Heart right ventricle (tissue), 16 donors: ENCODE measurements around the gene FCAMR. TPM values are rescaled to one million over a fixed set of nuclear protein-coding genes. Genes with fewer than 3 reads are reported as not detected.

ENCODE experiments used
- ATAC-seq, 8 donors: fragments of 200-7000 bp; cut with Tn5 transposase; one replicate each; pipeline ENCODE4 v1.9.1; 2020; ENCODE audit warnings: mild to moderate bottlenecking in 8 of 8, moderate library complexity in 8 of 8, moderate number of reproducible peaks in 1 of 8
- DNase-seq, 2 donors: peaks; one replicate each; pipeline ENCODE4 v3.0.0-alpha.2; 2020
- H3K27ac ChIP-seq, 10 donors: fragments of 200-600 bp; sonication (generic) in 2 of 10; one replicate each; pipeline versions ENCODE4 v1.5.0 to v1.8.0; 2020 to 2022; ENCODE audit warnings: mild to moderate bottlenecking in 3 of 10
- H3K27me3 ChIP-seq, 7 donors: fragments of 200-600 bp; one replicate each; pipeline ENCODE4 v1.8.0; 2021 to 2022; ENCODE audit warnings: mild to moderate bottlenecking in 2 of 7
- H3K36me3 ChIP-seq, 9 donors: fragments of 200-600 bp; sonication (generic) in 1 of 9; one replicate each; pipeline versions ENCODE4 v1.5.0 to v1.8.0; 2020 to 2022; ENCODE audit warnings: mild to moderate bottlenecking in 2 of 9
- H3K4me1 ChIP-seq, 9 donors: fragments of 200-600 bp; sonication (generic) in 1 of 9; one replicate each; pipeline versions ENCODE4 v1.5.0 to v1.8.0; 2020 to 2022; ENCODE audit warnings: mild to moderate bottlenecking in 4 of 9
- H3K4me3 ChIP-seq, 10 donors: fragments of 200-600 bp; sonication (generic) in 2 of 10; one replicate each; pipeline versions ENCODE4 v1.5.0 to v1.8.0; 2020 to 2022; ENCODE audit warnings: mild to moderate bottlenecking in 7 of 10, moderate library complexity in 2 of 10
- H3K9me3 ChIP-seq, 11 donors: fragments of 200-600 bp in 10 of 11; sonication (generic) in 2 of 11; one replicate each; pipeline versions ENCODE4 v1.5.0 to v1.8.0; 2013 to 2022; ENCODE audit warnings: mild to moderate bottlenecking in 2 of 11, control low read depth in 1 of 11, moderate library complexity in 1 of 11
- WGBS, 2 donors: extraction: QIAGEN DNeasy Blood & Tissue Kit; methylation state at CpG; one replicate each; pipeline ENCODE4 v1.1.7; 2013; ENCODE audit warnings: inconsistent platforms in 1 of 2; 5-methylcytosine and 5-hydroxymethylcytosine counted together
- intact Hi-C, 10 donors: fragments of 100-400 bp; cut with DNase I; formaldehyde crosslinking; loops; one replicate each; pipeline versions ENCODE4 v1.11.1 to v1.14.2; 2022
- polyA plus RNA-seq, 2 donors: library from polyadenylated mRNA; stranded (reverse); fragments of 200-250 nt; gene quantifications; one replicate each; pipeline ENCODE4 v1.2.3, GENCODE V29; 2013
- total RNA-seq, 10 donors: library from RNA; stranded (reverse); fragmentation: NEBNext Ultra II Directional in 3 of 10; extraction: Animal tissue kit (Norgen Biotek cat#: 25700) in 3 of 10; gene quantifications; one replicate each; pipeline versions ENCODE4 v1.2.1 to v1.2.4, GENCODE V29; 2021 to 2023
- TF ChIP-seq, protein P1 (sequence below), 9 donors: fragments of 200-600 bp; sonication (generic) in 2 of 9; IDR thresholded peaks; one replicate each; pipeline versions ENCODE4 v1.5.0 to v1.8.0; 2021 to 2022; ENCODE audit warnings: antibody characterized with exemption in 9 of 9, mild to moderate bottlenecking in 5 of 9, moderate library complexity in 1 of 9
- donor health status: Arrhythmogenic right ventricular cardiomyopathy.
- donor health status: ischemic (EF 13 %, LVEDD 7.1; RV severe dilation, severe dysfunction).
- donor health status: healthy with polysubstance abuse.
- donor health status: DM: no; HTN: yes; CAD: no.
- donor health status: DM: no; HTN: no; CAD: no.
- donor health status: ischemic (EF 25% LVEDD 6.9; RV normal size, moderate dysfunction).
- donor health status: ischemic (EF 25% LVEDD 5.7; RV mildly dilated, moderate dysfunction).
- donor health status: healthy.
- donor health status: DM: yes; HTN: yes; CAD: no.
- donor health status: Ischemic cardiomyopathy.
- donor health status: ischemic (EF 35%, LVEDD 5.7; RV mildly dilated, moderate dysfunction).
- donor health status: nonischemic (EF 11% LVEDD 7.7; RV severe dilation, severe dysfunction).
- donor health status: DM: yes; HTN: yes; CAD: no.
- donor health status: PGD.
- donor health status: ischemic (EF 29% LVEDD 5.4; RV normal size, mild dysfunction).
- donor health status: nonischemic (EF 23%, LVEDD 6.1; RV moderate dilation, normal function).

Gene FCAMR
- total and polyA plus RNA-seq, 12 donors = not detected

DNA sequence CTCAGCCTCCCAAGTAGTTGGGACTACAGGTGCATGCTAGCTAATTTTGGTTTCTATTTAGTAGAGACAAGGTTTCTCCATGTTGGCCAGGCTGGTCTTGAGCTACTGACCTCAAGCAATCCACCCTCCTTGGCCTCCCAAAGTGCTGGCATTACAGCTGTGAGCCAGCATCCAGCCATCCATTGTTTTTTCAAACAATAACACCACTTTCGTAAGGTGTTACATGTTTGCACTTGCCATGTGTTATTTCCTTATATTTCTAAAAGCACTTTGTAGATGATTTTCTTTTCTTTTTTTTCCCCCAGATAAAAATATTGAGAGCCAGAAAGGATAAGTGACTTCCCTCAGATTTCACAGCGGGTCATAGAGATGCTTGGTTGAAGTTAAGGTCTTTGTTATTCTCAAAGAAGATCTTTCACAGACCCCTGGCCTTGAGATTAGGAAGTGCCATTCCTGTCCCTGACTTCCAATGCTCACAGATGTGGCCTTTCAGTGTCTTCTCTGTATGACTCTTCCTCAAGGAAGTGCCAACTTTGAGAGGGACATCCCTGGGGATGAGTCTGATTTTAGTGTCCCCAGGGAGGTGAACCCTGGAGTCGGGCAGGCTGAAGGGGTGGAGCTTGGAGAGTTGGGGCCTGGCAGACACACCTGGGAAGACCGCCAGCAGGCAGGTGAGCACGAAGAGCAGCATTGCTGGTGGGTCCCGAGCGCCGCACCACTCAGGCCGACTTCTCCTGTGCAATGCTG is 30.2 kb downstream of the FCAMR start:
- intact Hi-C loops = no loop called here
- no peaks in the 10 kb centered on the region for H3K4me1 ChIP-seq
- H3K4me3 ChIP-seq = no peak overlapping the region
- DNase-seq (no peak), ATAC-seq (no peak)
- TF ChIP-seq, protein P1, sequence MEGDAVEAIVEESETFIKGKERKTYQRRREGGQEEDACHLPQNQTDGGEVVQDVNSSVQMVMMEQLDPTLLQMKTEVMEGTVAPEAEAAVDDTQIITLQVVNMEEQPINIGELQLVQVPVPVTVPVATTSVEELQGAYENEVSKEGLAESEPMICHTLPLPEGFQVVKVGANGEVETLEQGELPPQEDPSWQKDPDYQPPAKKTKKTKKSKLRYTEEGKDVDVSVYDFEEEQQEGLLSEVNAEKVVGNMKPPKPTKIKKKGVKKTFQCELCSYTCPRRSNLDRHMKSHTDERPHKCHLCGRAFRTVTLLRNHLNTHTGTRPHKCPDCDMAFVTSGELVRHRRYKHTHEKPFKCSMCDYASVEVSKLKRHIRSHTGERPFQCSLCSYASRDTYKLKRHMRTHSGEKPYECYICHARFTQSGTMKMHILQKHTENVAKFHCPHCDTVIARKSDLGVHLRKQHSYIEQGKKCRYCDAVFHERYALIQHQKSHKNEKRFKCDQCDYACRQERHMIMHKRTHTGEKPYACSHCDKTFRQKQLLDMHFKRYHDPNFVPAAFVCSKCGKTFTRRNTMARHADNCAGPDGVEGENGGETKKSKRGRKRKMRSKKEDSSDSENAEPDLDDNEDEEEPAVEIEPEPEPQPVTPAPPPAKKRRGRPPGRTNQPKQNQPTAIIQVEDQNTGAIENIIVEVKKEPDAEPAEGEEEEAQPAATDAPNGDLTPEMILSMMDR (IDR thresholded peaks at IDR 0.05) = no peak
- H3K27me3 ChIP-seq = peaks cover 0 to 39% (median 12%) of the 10 kb centered on the region in 7 donors
- H3K9me3 ChIP-seq = no peaks in the 10 kb centered on the region
- no peaks in the 10 kb centered on the region for H3K36me3 ChIP-seq
- 84 to 91% methylated on average over 9 of the region's 9 CpGs for WGBS, 2 donors
- H3K27ac ChIP-seq = no peak overlapping the region

DNA sequence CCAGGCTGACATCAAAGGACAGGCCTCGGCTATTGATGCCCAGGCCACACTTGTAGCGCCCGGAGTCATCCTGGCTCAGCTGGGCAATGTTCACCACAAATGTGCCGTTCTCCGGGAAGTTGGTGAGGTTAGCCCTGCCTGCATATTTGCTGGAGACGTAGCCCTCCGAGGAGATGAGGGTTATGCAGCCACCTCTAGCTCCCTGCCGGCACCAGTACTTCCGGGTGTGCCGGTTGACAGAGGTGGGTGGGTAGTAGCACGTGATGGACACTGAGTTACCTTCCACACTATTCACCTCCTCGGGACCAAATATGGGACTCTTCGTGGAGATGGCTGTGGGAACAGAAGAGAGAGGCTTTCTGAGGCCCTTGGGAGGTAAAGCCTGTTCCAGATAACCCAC is 31.1 kb downstream of the FCAMR start:
- H3K27ac ChIP-seq = no peak overlapping the region
- no peaks in the 10 kb centered on the region for H3K9me3 ChIP-seq
- DNase-seq = no peak
- H3K27me3 ChIP-seq = peaks cover 0 to 31% (median 3%) of the 10 kb centered on the region in 7 donors
- WGBS, 2 donors = 90 to 93% methylated on average over 13 of the region's 13 CpGs
- no peak overlapping the region for H3K4me3 ChIP-seq
- H3K4me1 ChIP-seq = no peaks in the 10 kb centered on the region
- TF ChIP-seq, protein P1 (IDR thresholded peaks at IDR 0.05) = no peak
- ATAC-seq = no peak
- intact Hi-C loops = no loop called here
- H3K36me3 ChIP-seq = no peaks in the 10 kb centered on the region

DNA sequence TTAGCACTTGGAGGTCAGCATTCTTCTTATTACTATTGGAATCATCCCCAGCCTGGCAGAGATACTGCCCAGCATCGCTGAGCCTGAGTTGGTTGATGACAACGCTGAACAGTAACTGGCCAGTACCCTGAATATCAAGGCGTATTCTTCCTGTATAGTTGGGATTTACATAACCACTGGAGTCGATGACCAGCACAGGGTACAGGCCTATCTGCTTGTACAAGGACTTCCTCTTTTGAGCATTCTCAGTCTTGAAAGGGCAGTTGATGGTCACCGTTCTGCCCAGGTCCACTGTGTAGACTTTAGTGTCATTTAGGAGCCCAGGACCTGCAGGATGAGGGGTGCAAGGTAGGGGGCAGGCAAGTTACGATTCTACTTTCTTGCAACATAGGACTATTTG is 32.8 kb downstream of the FCAMR start:
- Histone ChIP-seq H3K4me3 (no peak overlapping the region), H3K4me1 (no peaks in the 10 kb centered on the region), H3K36me3 (no peaks in the 10 kb centered on the region), H3K27me3 (peaks cover 0 to 20% (median 0%) of the 10 kb centered on the region in 7 donors), H3K27ac (no peak overlapping the region), H3K9me3 (no peaks in the 10 kb centered on the region)
- no peak for DNase-seq
- WGBS, 2 donors = 88 to 93% methylated on average over 6 of the region's 6 CpGs
- TF ChIP-seq, protein P1 (IDR thresholded peaks at IDR 0.05) = no peak
- ATAC-seq = peak in 2 of 8 donors; percentile 33 to 54
- intact Hi-C loops = no loop called here

DNA sequence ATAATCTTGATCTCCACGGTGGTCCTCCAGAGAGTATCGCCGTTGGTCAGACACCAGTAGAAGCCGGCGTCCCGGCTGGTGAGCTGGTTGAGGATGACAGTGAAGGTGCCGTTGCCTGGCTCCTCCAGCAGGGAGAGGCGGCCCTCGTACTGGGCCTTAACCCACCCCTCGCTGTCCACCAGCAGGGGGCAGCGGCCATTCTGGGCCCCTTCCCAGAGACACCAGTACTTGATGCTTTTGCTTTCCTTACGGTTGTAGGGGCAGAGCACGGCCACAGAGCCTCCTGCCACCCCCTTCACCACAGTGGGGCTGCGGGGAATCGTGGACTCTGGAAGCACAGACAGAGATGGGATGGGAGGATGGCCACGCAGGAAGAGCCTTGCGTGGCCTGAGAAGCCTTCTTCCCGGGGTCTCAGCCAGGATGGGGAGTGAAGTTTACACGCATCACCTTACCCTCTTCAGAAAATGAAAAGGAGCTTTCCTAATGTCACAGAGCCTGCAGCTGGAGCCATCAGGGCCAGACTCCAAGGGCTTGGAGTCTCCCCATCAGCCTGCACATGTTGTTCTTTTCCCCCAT is 34.7 kb downstream of the FCAMR start:
- Histone ChIP-seq H3K9me3 (no peaks in the 10 kb centered on the region), H3K27ac (no peak overlapping the region), H3K36me3 (no peaks in the 10 kb centered on the region), H3K27me3 (peaks cover 0 to 12% (median 0%) of the 10 kb centered on the region in 7 donors), H3K4me1 (peaks cover 0 to 4% (median 0%) of the 10 kb centered on the region in 9 donors), H3K4me3 (no peak overlapping the region)
- DNase-seq = peak in 1 of 2 donors; percentile 38
- intact Hi-C loops = no loop called here
- ATAC-seq = peak in 2 of 8 donors; percentile 19 to 51
- 62 to 65% methylated on average over 19 of the region's 19 CpGs for WGBS, 2 donors
- TF ChIP-seq, protein P1 (IDR thresholded peaks at IDR 0.05) = peak in 8 of 9 donors; percentile 17 to 63 (median 42)
